K562 (cell line): ENCODE data around the gene PLAAT5. TPM values are rescaled to one million over a fixed set of nuclear protein-coding genes. Genes with fewer than 3 reads are reported as not detected.

ENCODE experiments used
- ATAC-seq: fragments of 200-7000 bp; cut with Tn5 transposase; 3 replicates; pipeline ENCODE4 v1.9.1; 2020; ENCODE audit warnings: moderate library complexity
- BruUV-seq: library from RNA; stranded (reverse); fragments of 400-500 nt; replicated peaks from 2 replicates; lab custom pipeline; 2021; lab: Mats Ljungman, UMichigan
- CTCF ChIA-PET: fragments of 300-600 bp; formaldehyde crosslinking; extraction: SDS; loops from one replicate; lab custom pipeline; 2021; ENCODE audit warnings: low intra/inter-chr PET ratio; lab: Yijun Ruan, JAX
- POLR2A ChIA-PET: fragments of 300-600, 350-650 bp; sonication (Branson Sonifier 250); formaldehyde crosslinking; extraction: SDS; loops from one replicate; lab custom pipeline; 2021; ENCODE audit warnings: antibody characterized with exemption, inconsistent platforms; lab: Yijun Ruan, JAX
- DNase-seq, 4 experiments: peaks; one replicate each; pipeline versions ENCODE4 v3.0.0 to v3.0.0-alpha.2; 2011 to 2018; ENCODE audit warnings: low spot score in 3 of 4, mixed read lengths in 3 of 4; ENCODE audit errors: extremely low read depth in 1 of 4
- FAIRE-seq: peaks from 2 replicates; lab custom pipeline; 2011; peaks lifted over from hg19 to GRCh38; lab: Jason Lieb, UNC
- H2AFZ ChIP-seq: 2 replicates; pipeline ENCODE4 v1.6.0; 2011; ENCODE audit warnings: low read depth, low read length, control low read depth, inconsistent platforms
- H3K27ac ChIP-seq: fragments of 200-600 bp; 3 replicates; pipeline ENCODE4 v1.8.0; 2011; ENCODE audit warnings: low read depth, mild to moderate bottlenecking, control low read depth, inconsistent platforms, low read length, moderate library complexity, mixed read lengths; ENCODE audit errors: extremely low read depth
- H3K27me3 ChIP-seq, 2 experiments: fragments of 300-600 bp in 1 of 2; 2 replicates in 1 of 2; 3 replicates in 1 of 2; pipeline versions ENCODE4 v1.6.0 to v1.8.0; 2011; ENCODE audit warnings: inconsistent platforms in 2 of 2, low read length in 2 of 2, mild to moderate bottlenecking in 1 of 2, mixed read lengths in 1 of 2, moderate library complexity in 1 of 2; ENCODE audit not compliant: control insufficient read depth in 2 of 2, insufficient read depth in 2 of 2
- H3K36me3 ChIP-seq: fragments of 300-600 bp; 3 replicates; pipeline ENCODE4 v1.8.0; 2011; ENCODE audit warnings: mild to moderate bottlenecking, low read length, inconsistent platforms; ENCODE audit not compliant: control insufficient read depth, insufficient read depth
- H3K4me1 ChIP-seq, 2 experiments: fragments of 200-600 bp in 1 of 2; replicated peaks in 1 of 2; 2 replicates in 1 of 2; 3 replicates in 1 of 2; pipeline versions ENCODE4 v1.5.1 to v1.8.0; 2011; ENCODE audit warnings: inconsistent platforms in 2 of 2, low read length in 2 of 2, mild to moderate bottlenecking in 1 of 2, mixed read lengths in 1 of 2, moderate library complexity in 1 of 2; ENCODE audit not compliant: control insufficient read depth in 2 of 2, insufficient read depth in 2 of 2
- H3K4me2 ChIP-seq: 2 replicates; pipeline ENCODE4 v1.6.1; 2011; ENCODE audit warnings: low read length, control low read depth, inconsistent platforms, mixed read lengths; ENCODE audit not compliant: insufficient read depth
- H3K4me3 ChIP-seq: fragments of 200-600 bp; sonication (generic), shearing (Covaris generic); 2 replicates; pipeline ENCODE4 v1.5.1; 2016; ENCODE audit warnings: control low read depth, inconsistent platforms
- H3K79me2 ChIP-seq: fragments of 200-600 bp; 3 replicates; pipeline ENCODE4 v1.8.0; 2011; ENCODE audit warnings: low read length, inconsistent platforms; ENCODE audit not compliant: control insufficient read depth, insufficient read depth
- H3K9ac ChIP-seq, 2 experiments: 2 replicates each; pipeline versions ENCODE4 v1.6.0 to v1.6.1; 2011; ENCODE audit warnings: low read depth in 2 of 2, low read length in 2 of 2, control low read depth in 1 of 2, inconsistent platforms in 1 of 2, mild to moderate bottlenecking in 1 of 2, mixed read lengths in 1 of 2; ENCODE audit not compliant: insufficient read depth in 1 of 2
- H3K9me1 ChIP-seq: one replicate; pipeline ENCODE4 v1.6.0; 2011; ENCODE audit warnings: inconsistent platforms, mild to moderate bottlenecking, low read length, moderate library complexity; ENCODE audit not compliant: control insufficient read depth, insufficient read depth
- H3K9me3 ChIP-seq: replicated peaks from 2 replicates; pipeline ENCODE4 v1.5.1; 2011; ENCODE audit warnings: low read depth, low read length, inconsistent platforms; ENCODE audit not compliant: control insufficient read depth, insufficient read depth
- H4K20me1 ChIP-seq: replicated peaks from 2 replicates; pipeline ENCODE4 v1.6.1; 2011; ENCODE audit warnings: low read length, inconsistent platforms, mixed read lengths; ENCODE audit not compliant: control insufficient read depth, insufficient read depth
- BCOR ChIP-seq: fragments of 450-650 bp; IDR thresholded peaks from 2 replicates; pipeline ENCODE4 v1.6.1; 2016
- DDX20 ChIP-seq: fragments of 450-650 bp; IDR thresholded peaks from 2 replicates; pipeline ENCODE4 v1.6.1; 2016; ENCODE audit warnings: missing genetic modification characterization, low read depth, mild to moderate bottlenecking, missing compliant biosample characterization, moderate library complexity
- GATA2 ChIP-seq: sonication (generic); formaldehyde crosslinking; IDR thresholded peaks from 2 replicates; pipeline ENCODE4 v1.4.0; 2020; ENCODE audit warnings: mild to moderate bottlenecking, missing genetic modification reagents
- KDM1A ChIP-seq, 2 experiments: fragments of 450-650 bp; IDR thresholded peaks; 2 replicates each; pipeline ENCODE4 v1.6.1; 2016; ENCODE audit warnings: mild to moderate bottlenecking in 2 of 2
- RBM25 ChIP-seq: fragments of 200-400 bp; formaldehyde crosslinking; IDR thresholded peaks from 2 replicates; pipeline ENCODE4 v1.6.1; 2018; ENCODE audit warnings: low read length, low read depth, moderate library complexity; ENCODE audit not compliant: severe bottlenecking
- RCOR1 ChIP-seq, 2 experiments: IDR thresholded peaks; 2 replicates each; pipeline ENCODE4 v1.6.1; 2012; ENCODE audit warnings: low read depth in 2 of 2, low read length in 2 of 2, borderline replicate concordance in 1 of 2, improper control_type of control experiment in 1 of 2
- SIRT6 ChIP-seq: IDR thresholded peaks from one replicate; pipeline ENCODE4 v1.6.1; 2012; ENCODE audit warnings: low read depth, mild to moderate bottlenecking, control low read depth, inconsistent platforms, low read length, moderate library complexity
- SMARCA5 ChIP-seq: fragments of 450-650 bp; IDR thresholded peaks from 2 replicates; pipeline ENCODE4 v1.6.1; 2016
- TFAP4 ChIP-seq: sonication (generic); formaldehyde crosslinking; IDR thresholded peaks from 2 replicates; pipeline ENCODE4 v1.8.0; 2022; ENCODE audit warnings: missing genetic modification reagents, mild to moderate bottlenecking, moderate library complexity, borderline replicate concordance
- ZFP36 ChIP-seq: fragments of 150-350 bp; IDR thresholded peaks from 2 replicates; pipeline ENCODE4 v1.6.1; 2018; ENCODE audit warnings: low read length, low read depth; ENCODE audit not compliant: partially characterized antibody
- ZNF263 ChIP-seq: sonication (generic); formaldehyde crosslinking; IDR thresholded peaks from 2 replicates; pipeline ENCODE4 v1.8.0; 2022; ENCODE audit warnings: mild to moderate bottlenecking, missing genetic modification reagents, borderline replicate concordance
- ZNF699 ChIP-seq: fragments of 250-450 bp; sonication (Bioruptor Pico); IDR thresholded peaks from 2 replicates; pipeline ENCODE4 v1.8.0; 2021; ENCODE audit warnings: mild to moderate bottlenecking, moderate library complexity; ENCODE audit not compliant: insufficient replicate concordance
- WGBS: fragments of 100-300 bp; shearing (Covaris generic); methylation state at CpG from one replicate; pipeline ENCODE4 v1.1.6; 2016; ENCODE audit warnings: low coverage, mixed read lengths; ENCODE audit not compliant: insufficient coverage; ENCODE audit errors: missing lambda C conversion rate; 5-methylcytosine and 5-hydroxymethylcytosine counted together
- in situ Hi-C: fragments of 300-500 bp; cut with MboI; formaldehyde crosslinking; loops from 4 replicates; pipeline ENCODE4 v1.15.0; 2018; ENCODE audit warnings: inconsistent platforms, mixed read lengths
- intact Hi-C: fragments of 100-400 bp; cut with micrococcal nuclease; formaldehyde crosslinking; loops from 2 replicates; pipeline ENCODE4 v1.14.2; 2022
- polyA plus RNA-seq, 8 experiments: library from polyadenylated mRNA; depleted of rRNA in 4 of 8; stranded (reverse) in 5 of 8; unstranded in 3 of 8; fragments of >200 nt; fragmentation: Nextera tagmentation in 2 of 8; fragmentation: Illumina TruSeq in 1 of 8; extraction: Ambion mirVana in 2 of 8; extraction: Trizol in 1 of 8; gene quantifications; 2 replicates each; pipeline versions ENCODE4 v1.2.1 to v1.2.3, GENCODE V29; 2011 to 2014; ENCODE audit warnings: inconsistent platforms in 1 of 8, missing spikeins in 1 of 8
- total RNA-seq, 7 experiments: library from RNA; depleted of rRNA in 6 of 7; stranded (reverse); fragments of >200 nt in 6 of 7; fragmentation: Illumina TruSeq in 2 of 7; extraction: Trizol in 2 of 7; gene quantifications; 2 replicates each; pipeline versions ENCODE4 v1.2.1 to v1.2.3, GENCODE V29; 2011 to 2021; ENCODE audit warnings: low replicate concordance in 1 of 7
- TF ChIP-seq, protein P1 (sequence below): sonication (generic); formaldehyde crosslinking; IDR thresholded peaks from 2 replicates; pipeline ENCODE4 v1.8.1; 2022; ENCODE audit warnings: missing genetic modification reagents
- TF ChIP-seq, protein P2 (sequence below): fragments of 250-450 bp; sonication (Bioruptor Pico); IDR thresholded peaks from 2 replicates; pipeline ENCODE4 v1.9.0; 2021; ENCODE audit warnings: mild to moderate bottlenecking

The PLAAT5 gene
- total and polyA plus RNA-seq, 9 of the 15 experiments (the other 6 are each of a cell fraction or from before 2014, with no cell fraction given): not detected

- no peaks in the 10 kb centered on the region for H3K9me1 ChIP-seq
- no peak for ATAC-seq
- TF ChIP-seq SMARCA5 (peak; percentile 61; the same call in 1 of the 2 replicates), ZNF263 (CRISPR knock-in tag) (0 out of 2 replicates have a peak, but pooled peaks have one; percentile 34), TFAP4 (0 out of 2 replicates have a peak, but pooled peaks have one; percentile 9), BCOR (peak; percentile 74), SIRT6 (no peak), ZFP36 (peak; percentile 82), DDX20 (tag) (no peak), RCOR1 (IDR thresholded peaks at IDR 0.05; ENCODE audit: borderline replicate concordance in 1 of 2, low read depth in 2 of 2, low read length in 2 of 2) (peak in 1 of 2 experiments; percentile 45; a peak in 1 of 4 replicates), RBM25 (peak; percentile 82), GATA2 (no peak), KDM1A (IDR thresholded peaks at IDR 0.05) (peak; percentile 35 to 70; a peak in 3 of 4 replicates), ZNF699 (CRISPR knock-in tag) (no peak)
- TF ChIP-seq, protein P1, sequence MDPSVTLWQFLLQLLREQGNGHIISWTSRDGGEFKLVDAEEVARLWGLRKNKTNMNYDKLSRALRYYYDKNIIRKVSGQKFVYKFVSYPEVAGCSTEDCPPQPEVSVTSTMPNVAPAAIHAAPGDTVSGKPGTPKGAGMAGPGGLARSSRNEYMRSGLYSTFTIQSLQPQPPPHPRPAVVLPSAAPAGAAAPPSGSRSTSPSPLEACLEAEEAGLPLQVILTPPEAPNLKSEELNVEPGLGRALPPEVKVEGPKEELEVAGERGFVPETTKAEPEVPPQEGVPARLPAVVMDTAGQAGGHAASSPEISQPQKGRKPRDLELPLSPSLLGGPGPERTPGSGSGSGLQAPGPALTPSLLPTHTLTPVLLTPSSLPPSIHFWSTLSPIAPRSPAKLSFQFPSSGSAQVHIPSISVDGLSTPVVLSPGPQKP (CRISPR knock-in tag): no peak
- TF ChIP-seq, protein P2, sequence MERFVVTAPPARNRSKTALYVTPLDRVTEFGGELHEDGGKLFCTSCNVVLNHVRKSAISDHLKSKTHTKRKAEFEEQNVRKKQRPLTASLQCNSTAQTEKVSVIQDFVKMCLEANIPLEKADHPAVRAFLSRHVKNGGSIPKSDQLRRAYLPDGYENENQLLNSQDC (CRISPR knock-in tag): no peak
- TF ChIP-seq, all 486 proteins: peak for 8
- H3K27me3 ChIP-seq: no peaks in the 10 kb centered on the region
- peak overlapping the region; percentile 3; the same call in 1 of the 2 replicates for H3K4me2 ChIP-seq
- WGBS: 46% methylated on average over 4 of the region's 4 CpGs
- H3K27ac ChIP-seq: no peak overlapping the region
- CTCF ChIA-PET: no interaction called here
- H3K36me3 ChIP-seq: no peaks in the 10 kb centered on the region
- intact Hi-C loops: loop anchor here (5.0 kb wide), 1 partner anchor 62 kb away; no protein-coding TSS in a partner anchor
- DNase-seq (peak in 1 of 4 experiments; percentile 3), FAIRE-seq (no peak)
- no peaks in the 10 kb centered on the region for H4K20me1 ChIP-seq
- POLR2A ChIA-PET: interaction anchor here (0.6 to 1.0 kb wide), 3 partner anchors 9 to 13 kb away, joined by 3 to 6 read pairs (median 6); no protein-coding TSS in a partner anchor
- in situ Hi-C loops: no loop called here
- peak overlapping the region in 1 of 2 experiments; percentile 15; a peak in 1 of 4 replicates for H3K9ac ChIP-seq
- H3K4me1 ChIP-seq: peaks cover 35 to 57% of the 10 kb centered on the region in 2 experiments
- peaks cover 4% of the 10 kb centered on the region; the same call in 1 of the 2 replicates for H3K9me3 ChIP-seq
- no peak overlapping the region for H3K4me3 ChIP-seq
- no peaks in the 10 kb centered on the region for H3K79me2 ChIP-seq
- no TSS peak for BruUV-seq
- peak overlapping the region; percentile 48; the same call in 1 of the 2 replicates for H2AFZ ChIP-seq
Observed at GRCh38 chr11:63504933-63505586, 14.1 kb upstream of the PLAAT5 start.
